NCI-H526 treated with DMSO at 0.1 percent for 48 hours (cell line): ENCODE results near the gene INHBC.
"Not testable (repeated sequence)": the region's sequence is repeated elsewhere in the genome, so short reads cannot be mapped to it uniquely, and the experiment has no call there.

ENCODE experiments used
- DNase-seq: peaks from one replicate; lab custom pipeline; 2025; lab: John Stamatoyannopoulos, UW

INHBC gene

GRCh38 chr12:57487055-57487596 lies 52.5 kb downstream of the INHBC start:
- DNase-seq, result no peak

GRCh38 chr12:57487597-57488401 lies 53.2 kb downstream of the INHBC start, which contains the start of gene MARS1:
MARS1 (plus strand) TSS chr12:57488068; CDS start chr12:57488091, 23 bp downstream.
- DNase-seq, result peak; percentile 92

GRCh38 chr12:57488402-57489156 lies 54.0 kb downstream of the INHBC start:
- no peak for DNase-seq

GRCh38 chr12:57489157-57489641 lies 54.6 kb downstream of the INHBC start:
- DNase-seq, result no peak

GRCh38 chr12:57490126-57490525 lies 55.5 kb downstream of the INHBC start:
- DNase-seq, result no peak

GRCh38 chr12:57491393-57492280 lies 57.1 kb downstream of the INHBC start:
- DNase-seq, result no peak

GRCh38 chr12:57495051-57495701 lies 60.6 kb downstream of the INHBC start:
- DNase-seq, result not testable (repeated sequence)

- no peak for DNase-seq
Measured at GRCh38 chr12:57496822-57497221, 62.2 kb downstream of the INHBC start.

- DNase-seq, result no peak
Measured at GRCh38 chr12:57497223-57498131, 62.9 kb downstream of the INHBC start.

- no peak for DNase-seq
Measured at GRCh38 chr12:57498132-57498502, 63.5 kb downstream of the INHBC start.

GRCh38 chr12:57498571-57498970 lies 64.0 kb downstream of the INHBC start:
- no peak for DNase-seq

- no peak for DNase-seq
Measured at GRCh38 chr12:57500213-57500612, 65.6 kb downstream of the INHBC start.
